G401 (cell line): Measurements from ENCODE around the gene AGAP5. TPM values are rescaled to one million over a fixed set of nuclear protein-coding genes. Genes with fewer than 3 reads are reported as not detected.
"Not testable (repeated sequence)": the region's sequence is repeated elsewhere in the genome, so short reads cannot be mapped to it uniquely, and the experiment has no call there.

Experiments
- DNase-seq: peaks from one replicate; pipeline ENCODE4 v3.0.0-alpha.2; 2015; ENCODE audit warnings: low spot score
- in situ Hi-C: cut with HindIII; loops from 2 replicates; pipeline ENCODE4 v1.10.0; 2016; ENCODE audit warnings: low sequenced_read_pairs, mixed read lengths
- total RNA-seq: library from RNA; depleted of rRNA; stranded (reverse); fragments of >200 nt; shearing (Covaris generic); gene quantifications from 2 replicates; pipeline ENCODE4 v1.2.3, GENCODE V29; 2014; rRNA removed

AGAP5 gene
- 0.55 and 1.5 TPM in 2 replicates for total RNA-seq

- DNase-seq, in situ Hi-C loops: not testable (repeated sequence)
Measured at GRCh38 chr10:73697675-73698159, at the start of gene AGAP5. AGAP5 (minus strand) TSS chr10:73698109; CDS start chr10:73697755, 354 bp downstream.

- in situ Hi-C loops, result no loop called here
- no peak for DNase-seq
Measured at GRCh38 chr10:73746721-73747120, 48.8 kb upstream of the AGAP5 start.

- in situ Hi-C loops, result no loop called here
- no peak for DNase-seq
Measured at GRCh38 chr10:73744664-73744975, 46.7 kb upstream of the AGAP5 start.

- peak; percentile 97 for DNase-seq
- in situ Hi-C loops, result no loop called here
Measured at GRCh38 chr10:73743905-73744663, 46.2 kb upstream of the AGAP5 start, which contains the start of gene SEC24C. SEC24C (plus strand) TSS chr10:73744372; CDS start chr10:73746833, 2,461 bp downstream.

GRCh38 chr10:73743327-73743904 is 45.5 kb upstream of the AGAP5 start:
- no peak for DNase-seq
- in situ Hi-C loops, result no loop called here

DNA sequence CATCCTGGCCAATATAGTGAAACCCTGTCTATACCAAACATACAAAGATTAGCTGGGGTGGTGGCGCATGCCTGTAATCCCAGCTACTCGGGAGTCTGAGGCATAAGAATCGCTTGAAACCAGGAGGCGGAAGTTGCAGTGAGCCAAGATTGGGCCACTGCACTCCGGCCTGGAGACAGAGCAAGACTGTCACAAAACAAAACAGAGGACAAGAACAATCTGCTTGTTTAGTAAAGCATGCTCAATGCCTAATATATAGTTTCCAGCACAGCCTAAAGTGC is 44.5 kb upstream of the AGAP5 start:
- in situ Hi-C loops, result no loop called here
- no peak for DNase-seq

DNA sequence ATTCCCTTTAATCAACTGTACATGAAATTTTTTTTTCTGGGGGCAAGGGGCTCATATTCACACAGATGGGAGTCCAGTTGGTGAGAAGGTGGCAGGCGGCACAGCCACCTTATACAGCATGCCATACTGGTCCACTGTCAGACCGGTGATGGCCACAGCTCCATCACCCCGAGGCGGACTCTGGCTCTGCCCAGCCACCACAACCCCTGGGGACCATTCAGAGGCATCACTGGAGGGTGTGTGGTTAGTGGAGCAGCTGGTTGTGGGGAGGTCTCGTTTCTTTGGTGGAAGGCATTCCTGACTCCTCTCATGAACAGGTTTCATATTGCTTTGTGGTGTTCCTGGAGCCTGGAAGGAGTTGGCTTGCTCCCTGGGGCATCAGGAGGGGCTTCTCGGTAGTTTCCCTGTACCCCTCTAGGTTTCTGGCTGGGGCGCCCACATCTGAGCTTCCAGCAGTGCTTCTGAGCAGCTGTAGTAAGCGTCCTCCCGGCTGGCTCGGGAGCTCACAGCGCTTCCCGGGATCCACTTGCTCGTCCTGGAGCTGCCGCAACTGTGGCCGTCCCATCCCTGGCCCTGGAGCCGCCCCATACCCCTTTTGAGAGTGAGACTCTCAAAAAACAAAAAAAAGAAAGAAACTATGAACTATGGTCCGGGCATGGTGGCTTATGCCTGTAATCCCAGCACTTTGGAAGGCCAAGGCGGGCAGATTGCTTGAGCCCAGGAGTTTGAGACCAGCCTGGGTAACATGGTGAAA is 42.8 kb upstream of the AGAP5 start:
- in situ Hi-C loops, DNase-seq: not testable (repeated sequence)

- no peak for DNase-seq
Measured at GRCh38 chr10:73734796-73735305, 36.9 kb upstream of the AGAP5 start.

GRCh38 chr10:73734028-73734720 is 36.3 kb upstream of the AGAP5 start:
- no peak for DNase-seq
- in situ Hi-C loops, result no loop called here

More at GRCh38 chr10:73734796-73735305, 36.9 kb upstream of the AGAP5 start:
- in situ Hi-C loops, result no loop called here

- DNase-seq, result no peak
- in situ Hi-C loops, result no loop called here
Measured at GRCh38 chr10:73732931-73733623, 35.2 kb upstream of the AGAP5 start.

DNA sequence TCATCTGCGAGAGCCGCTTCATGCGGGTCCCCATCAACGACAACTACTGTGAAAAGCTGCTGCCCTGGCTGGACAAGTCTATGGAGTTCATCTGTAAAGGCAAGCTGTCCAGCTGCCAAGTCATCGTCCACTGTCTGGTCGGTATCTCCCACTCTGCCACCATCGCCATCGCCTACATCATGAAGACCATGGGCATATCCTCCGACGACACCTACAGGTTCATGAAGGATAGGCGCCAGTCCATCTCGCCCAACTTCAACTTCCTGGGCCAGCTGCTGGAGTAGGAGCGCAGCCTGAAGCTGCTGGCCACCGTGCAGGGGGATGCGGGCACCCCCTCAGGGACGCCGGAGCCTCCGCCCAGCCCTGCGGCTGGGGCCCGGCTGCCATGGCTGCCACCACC is 34.5 kb upstream of the AGAP5 start:
- in situ Hi-C loops, result no loop called here
- DNase-seq, result no peak

- DNase-seq, result no peak
- in situ Hi-C loops, result no loop called here
Measured at GRCh38 chr10:73731588-73732375, 33.9 kb upstream of the AGAP5 start.

DNA sequence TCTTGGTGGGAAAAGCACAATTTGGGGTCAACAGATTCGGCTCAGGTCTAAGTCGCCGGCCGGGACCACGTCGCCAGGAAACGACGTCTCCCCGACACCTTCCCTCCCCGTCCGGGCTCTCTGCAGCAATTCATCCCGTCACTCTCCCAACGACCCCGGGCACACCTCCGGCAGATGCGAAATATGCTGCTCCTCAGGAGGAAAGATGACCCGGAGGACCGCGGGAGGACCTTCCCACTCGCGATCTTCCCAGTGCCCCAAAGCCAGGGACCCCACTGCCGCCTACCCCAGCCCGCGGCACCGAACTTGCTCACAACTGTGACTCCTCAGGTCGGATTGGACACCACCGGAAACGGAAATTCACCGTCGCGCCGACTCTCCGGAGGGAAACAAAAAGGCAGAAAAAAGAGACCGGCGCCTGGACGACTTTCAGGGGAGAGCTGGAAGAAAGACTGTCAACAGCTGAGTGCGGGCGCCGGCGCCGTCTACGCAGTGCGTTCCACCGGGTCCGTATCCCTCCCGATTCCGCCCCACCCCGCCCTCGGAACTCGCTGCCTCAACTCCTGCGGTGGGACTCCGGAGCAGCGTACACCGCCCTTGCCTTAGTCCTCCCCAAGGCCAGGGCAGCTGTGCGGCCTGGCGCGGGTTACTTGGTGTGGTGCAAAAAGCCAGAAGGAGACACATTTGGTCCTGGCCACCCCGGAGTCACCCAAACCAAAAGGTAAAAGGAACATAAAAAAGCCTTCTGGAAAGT is 32.4 kb upstream of the AGAP5 start:
- peak; percentile 94 for DNase-seq
- in situ Hi-C loops, result no loop called here

- peak; percentile 12 for DNase-seq
- in situ Hi-C loops, result not testable (repeated sequence)
Measured at GRCh38 chr10:73729781-73730152, 31.9 kb upstream of the AGAP5 start.

DNA sequence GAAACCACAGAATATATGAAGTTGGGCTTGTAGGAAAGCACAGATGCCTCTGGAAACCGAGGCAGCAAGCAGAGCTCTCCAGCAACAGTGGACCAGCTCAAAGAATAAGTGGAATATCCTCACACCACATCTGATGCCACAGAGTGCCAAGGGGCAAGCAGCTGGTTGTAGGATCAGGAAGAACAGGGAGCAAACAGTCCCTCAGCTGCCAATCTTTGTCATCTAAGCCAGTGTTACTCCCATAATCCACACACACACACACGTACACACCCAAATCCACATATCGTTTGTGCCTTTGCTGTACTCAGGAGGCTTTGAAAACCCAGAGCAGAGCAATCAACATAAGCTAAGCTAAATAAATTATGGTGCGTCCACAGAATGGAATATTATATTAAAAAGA is 25.6 kb upstream of the AGAP5 start:
- DNase-seq, result no peak

GRCh38 chr10:73720561-73720960 is 22.7 kb upstream of the AGAP5 start:
- in situ Hi-C loops, result not testable (repeated sequence)

More for the DNA sequence above, 25.6 kb upstream of the AGAP5 start:
- in situ Hi-C loops, result no loop called here

DNA sequence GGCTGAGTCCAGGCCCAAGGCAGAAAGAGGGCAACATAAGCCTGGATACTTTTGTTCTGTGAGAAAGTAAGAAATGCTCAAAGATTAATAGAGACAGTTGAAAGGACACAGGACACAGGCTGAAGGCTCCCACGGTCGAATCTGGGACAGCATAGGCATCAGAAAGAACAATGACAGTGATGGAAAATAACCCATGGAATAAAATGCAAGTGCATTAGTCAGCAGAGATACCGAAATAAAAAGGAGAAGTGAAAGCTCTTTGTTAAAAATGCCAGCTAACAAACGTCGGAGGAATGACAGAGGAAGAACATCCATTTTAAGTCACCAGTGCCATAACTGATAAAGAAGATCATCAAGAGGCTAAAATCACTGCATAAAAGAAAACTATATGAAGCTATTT is 19.6 kb upstream of the AGAP5 start:
- DNase-seq, result no peak
- in situ Hi-C loops, result no loop called here

More at GRCh38 chr10:73720561-73720960, 22.7 kb upstream of the AGAP5 start:
- not testable (repeated sequence) for DNase-seq
